HG03342 (cell line): Measurements from ENCODE around the gene LYPD1.

Experiments used
- ATAC-seq: cut with Tn5 transposase; IDR thresholded peaks from one replicate; pipeline ENCODE4 v1.9.1; 2021; ENCODE audit warnings: mild to moderate bottlenecking, moderate library complexity; ENCODE audit not compliant: unreplicated experiment

Gene LYPD1

GRCh38 chr2:132638313-132639040, 31.5 kb downstream of the LYPD1 start:
- no peak for ATAC-seq

- no peak for ATAC-seq
Measured at GRCh38 chr2:132636346-132636745, 33.7 kb downstream of the LYPD1 start.

GRCh38 chr2:132633635-132634034, 36.4 kb downstream of the LYPD1 start:
- ATAC-seq = no peak

GRCh38 chr2:132632000-132632649, 37.9 kb downstream of the LYPD1 start:
- ATAC-seq = no peak

- no peak for ATAC-seq
Measured at GRCh38 chr2:132627536-132627935, 42.5 kb downstream of the LYPD1 start.

GRCh38 chr2:132623096-132623839, 46.7 kb downstream of the LYPD1 start:
- ATAC-seq = no peak

- no peak for ATAC-seq
Measured at GRCh38 chr2:132621131-132621875, 48.7 kb downstream of the LYPD1 start.

GRCh38 chr2:132620115-132620514, 49.9 kb downstream of the LYPD1 start:
- no peak for ATAC-seq

- no peak for ATAC-seq
Measured at GRCh38 chr2:132618734-132619133, 51.3 kb downstream of the LYPD1 start.

GRCh38 chr2:132617989-132618388, 52.0 kb downstream of the LYPD1 start:
- no peak for ATAC-seq

- ATAC-seq = no peak
Measured at GRCh38 chr2:132615329-132616085, 54.5 kb downstream of the LYPD1 start.

GRCh38 chr2:132611719-132612118, 58.3 kb downstream of the LYPD1 start:
- ATAC-seq = no peak

- no peak for ATAC-seq
Measured at GRCh38 chr2:132609101-132609890, 60.7 kb downstream of the LYPD1 start.

- no peak for ATAC-seq
Measured at GRCh38 chr2:132608311-132608710, 61.7 kb downstream of the LYPD1 start.

GRCh38 chr2:132607426-132608090, 62.4 kb downstream of the LYPD1 start:
- ATAC-seq = no peak

- ATAC-seq = no peak
Measured at GRCh38 chr2:132606649-132607048, 63.4 kb downstream of the LYPD1 start.

GRCh38 chr2:132605236-132606180, 64.5 kb downstream of the LYPD1 start:
- ATAC-seq = no peak

- no peak for ATAC-seq
Measured at GRCh38 chr2:132604561-132604960, 65.4 kb downstream of the LYPD1 start.
